ENCODE data around the gene ISG15.
A peak's percentile ranks its signal among the peaks of the same experiment; 100 is the strongest.
"Not testable (repeated sequence)": the region's sequence is repeated elsewhere in the genome, so short reads cannot be mapped to it uniquely, and the experiment has no call there.

ISG15 gene

GRCh38 chr1:1030867-1031658 is 17.8 kb downstream of the ISG15 start:
- DNase-seq (ENCODE audit: low spot score): not testable (repeated sequence)

DNA sequence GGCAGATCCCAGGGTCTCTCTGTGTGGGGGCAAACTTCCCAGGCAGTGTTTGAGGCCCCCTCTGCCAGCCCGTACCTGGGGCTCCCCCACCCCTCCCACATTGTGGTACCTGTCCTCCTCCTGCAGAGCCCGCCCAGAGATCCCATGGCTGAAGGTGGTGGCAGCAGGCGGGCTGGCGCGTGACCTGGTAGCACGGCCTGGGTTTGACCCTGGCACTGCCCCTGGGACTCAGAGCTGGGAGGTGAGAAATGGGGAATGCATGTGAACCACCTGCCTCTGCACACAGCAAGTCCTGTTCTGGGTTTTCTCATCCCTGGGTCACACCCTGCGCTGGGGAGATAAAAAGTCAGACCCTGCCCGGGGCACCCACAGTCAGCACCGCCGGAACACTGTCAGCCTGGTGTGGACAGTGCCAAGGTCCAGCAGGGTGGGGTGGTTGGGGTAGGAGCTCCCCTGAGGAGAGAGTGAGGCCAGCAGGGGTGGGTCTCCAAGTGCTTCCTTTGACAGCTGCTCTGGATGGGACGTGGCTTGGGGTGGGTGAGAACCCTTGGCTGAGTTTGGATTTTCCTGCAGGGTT is 18.4 kb downstream of the ISG15 start:
- DNase-seq (ENCODE audit: low spot score): no peak

- no peak for DNase-seq (ENCODE audit: low spot score)
Observed at GRCh38 chr1:1032424-1032823, 19.1 kb downstream of the ISG15 start.

DNA sequence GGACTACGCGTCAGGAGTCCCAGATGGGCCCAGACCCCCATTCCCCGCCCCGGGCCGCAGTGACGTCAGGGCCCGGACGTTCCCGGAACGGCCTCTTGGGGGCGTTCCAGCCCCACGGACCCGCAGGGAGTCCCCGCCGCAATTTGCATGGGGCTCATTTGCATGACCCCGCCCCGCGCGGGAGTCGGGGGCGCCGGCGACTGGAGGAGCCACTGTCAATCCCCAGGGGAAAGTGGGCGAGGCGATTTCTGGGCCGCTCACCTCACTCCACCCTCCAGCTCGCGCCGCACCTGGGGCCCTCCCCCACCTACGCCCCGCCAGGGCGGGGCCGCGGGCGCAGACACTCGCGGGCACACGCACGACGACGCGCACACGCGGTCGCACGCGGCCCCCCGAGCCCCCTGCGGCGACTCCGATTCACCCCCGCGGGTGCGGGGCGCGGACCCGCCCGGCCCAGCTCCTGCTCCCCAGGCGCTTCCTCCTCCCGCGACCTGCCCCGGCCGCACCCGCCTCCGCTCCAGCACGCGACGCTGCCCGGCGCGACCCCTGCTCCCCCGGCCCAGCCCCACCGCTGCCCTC is 19.8 kb downstream of the ISG15 start:
- DNase-seq (ENCODE audit: low spot score): peak; percentile 29

- no peak for DNase-seq (ENCODE audit: low spot score)
Observed at GRCh38 chr1:1033731-1034438, 20.6 kb downstream of the ISG15 start.

- no peak for DNase-seq (ENCODE audit: low spot score)
Observed at GRCh38 chr1:1034439-1034781, 21.1 kb downstream of the ISG15 start.

DNA sequence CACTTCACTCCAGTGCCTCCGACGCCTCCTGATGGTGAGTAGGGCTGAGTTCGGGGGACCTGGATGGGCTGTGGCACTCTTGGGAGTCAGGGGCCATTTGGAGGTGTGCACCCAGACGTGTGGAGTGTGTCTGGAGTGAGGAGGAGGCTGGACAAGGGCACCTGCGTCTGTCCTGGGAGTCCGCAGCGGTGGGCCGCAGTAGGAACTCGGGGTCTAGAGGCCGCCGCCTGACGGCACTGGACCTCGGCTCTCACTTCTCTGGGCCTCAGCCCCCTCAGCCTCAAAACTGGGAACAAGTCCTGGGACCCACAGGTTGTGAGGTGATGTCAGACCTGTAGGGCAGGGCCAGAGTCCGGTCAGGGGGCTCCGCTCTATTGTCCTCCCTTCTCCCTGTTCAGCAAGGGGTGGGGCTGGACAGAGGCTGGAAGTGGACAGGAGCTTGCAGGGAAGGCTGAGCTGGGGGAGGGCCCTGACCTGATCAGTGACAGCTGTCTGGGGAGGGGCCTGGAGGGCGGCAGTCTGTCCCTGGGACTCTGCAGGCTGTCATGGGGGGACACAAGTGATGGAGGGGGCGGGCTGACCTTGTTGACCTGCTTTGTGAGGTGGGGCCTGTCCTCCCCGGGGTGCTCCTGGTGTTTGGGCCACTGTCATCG is 22.1 kb downstream of the ISG15 start:
- no peak for DNase-seq (ENCODE audit: low spot score)

DNA sequence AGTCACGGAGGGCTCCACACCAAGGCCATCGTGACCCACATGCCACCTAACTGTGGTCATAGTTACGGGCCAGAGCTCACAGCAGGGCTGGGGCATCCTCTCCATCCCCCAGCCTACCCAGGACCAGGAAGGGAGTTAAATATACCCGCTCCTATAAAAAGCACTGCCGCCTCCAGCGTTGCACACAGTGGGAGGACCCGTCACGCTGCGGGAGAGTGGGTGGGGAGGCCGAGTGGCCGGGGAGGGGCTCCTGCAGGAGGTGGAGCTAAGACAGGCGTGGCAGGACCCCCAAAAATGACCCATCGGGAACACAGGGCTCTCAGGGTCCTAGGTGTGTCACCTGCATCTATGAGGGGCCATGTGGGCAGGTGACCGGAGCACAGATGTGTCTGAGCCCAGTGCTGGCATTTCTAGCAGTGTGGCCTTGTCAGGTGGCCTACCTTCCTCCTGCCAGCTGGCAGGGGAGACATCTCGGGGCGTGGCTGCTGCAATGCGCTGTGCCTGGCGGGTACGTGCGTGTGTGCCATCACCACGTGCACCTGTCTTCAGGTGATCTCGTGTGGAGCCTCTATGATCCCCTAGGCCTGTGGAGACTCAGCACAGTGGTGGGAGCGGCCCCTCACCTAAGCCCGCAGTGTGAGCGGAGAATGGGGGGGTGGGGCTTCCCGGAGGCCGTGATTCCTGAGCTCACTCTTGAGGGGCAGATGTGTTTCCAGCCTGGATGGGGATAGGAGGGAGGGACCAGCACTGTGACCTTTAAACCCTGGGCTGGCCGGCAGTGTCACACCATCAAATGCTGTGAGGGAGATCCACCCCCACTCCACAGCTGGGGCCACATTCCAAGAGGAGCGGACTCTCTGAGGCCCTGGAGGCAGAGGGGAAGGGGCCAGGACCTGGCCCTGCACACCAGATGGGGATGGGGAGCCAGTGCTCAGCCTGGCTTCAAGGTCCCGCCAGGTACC is 24.4 kb downstream of the ISG15 start:
- DNase-seq (ENCODE audit: low spot score): no peak

DNA sequence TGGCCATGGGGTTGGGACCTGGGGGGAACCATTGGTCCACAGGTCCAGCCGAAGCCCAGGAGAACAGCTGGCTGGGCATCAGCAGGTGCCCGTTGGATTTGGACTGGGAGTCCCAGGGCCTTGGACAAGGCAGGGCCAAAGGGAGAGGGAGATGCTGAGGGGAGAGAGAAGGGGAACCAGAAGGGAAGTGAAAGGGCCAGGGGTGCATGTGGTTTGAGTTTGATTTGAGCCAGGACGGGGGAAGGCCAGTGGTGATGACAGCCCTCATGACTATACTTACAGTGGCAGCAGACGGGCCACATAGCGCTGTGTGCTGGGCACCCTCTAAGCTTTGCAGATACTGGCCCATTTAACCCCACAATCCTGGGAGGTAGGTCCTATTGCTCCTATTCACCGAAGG is 25.4 kb downstream of the ISG15 start:
- no peak for DNase-seq (ENCODE audit: low spot score)

GRCh38 chr1:1039145-1039910 is 26.0 kb downstream of the ISG15 start:
- DNase-seq (ENCODE audit: low spot score): no peak

DNA sequence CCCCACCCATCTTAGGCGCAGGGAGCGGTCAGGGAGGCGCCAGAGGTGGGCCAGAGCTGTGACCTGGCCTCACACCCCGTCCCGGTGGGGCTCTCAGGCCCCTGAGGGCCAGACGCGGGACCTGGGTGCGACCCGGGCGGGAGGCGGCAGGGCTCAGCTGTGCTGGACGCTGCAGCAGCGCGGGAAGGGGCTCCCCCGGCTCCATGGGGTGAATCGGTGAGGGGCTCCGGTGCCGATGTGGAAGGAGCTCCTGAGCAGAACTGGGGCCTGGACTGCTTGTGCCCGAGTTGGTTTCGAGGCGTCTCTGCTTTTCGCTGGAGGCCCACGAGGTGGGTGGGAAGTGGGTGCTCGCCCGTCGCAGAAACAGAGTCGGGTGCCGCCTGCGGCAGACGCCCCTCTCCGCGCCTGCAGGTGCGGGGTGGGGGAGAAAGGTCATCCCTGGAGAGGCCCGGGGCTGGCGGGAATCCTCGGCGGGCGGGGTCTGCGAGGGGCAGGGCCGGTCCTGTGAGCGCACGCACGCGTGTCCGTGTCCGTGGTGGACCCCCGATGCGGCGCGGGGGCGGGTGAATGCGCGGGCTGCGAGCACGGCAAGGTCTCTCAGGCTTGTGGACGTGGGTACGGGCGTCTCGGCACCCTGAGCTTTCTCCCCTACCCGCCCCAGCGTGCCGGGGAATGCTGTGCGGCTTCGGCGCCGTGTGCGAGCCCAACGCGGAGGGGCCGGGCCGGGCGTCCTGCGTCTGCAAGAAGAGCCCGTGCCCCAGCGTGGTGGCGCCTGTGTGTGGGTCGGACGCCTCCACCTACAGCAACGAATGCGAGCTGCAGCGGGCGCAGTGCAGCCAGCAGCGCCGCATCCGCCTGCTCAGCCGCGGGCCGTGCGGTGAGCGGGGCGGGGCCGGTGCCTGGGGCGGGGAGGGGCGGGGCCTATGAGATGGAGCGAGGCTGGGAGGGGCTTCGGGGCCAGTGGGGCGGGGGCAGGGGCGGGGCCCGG is 27.0 kb downstream of the ISG15 start:
- peak; percentile 39 for DNase-seq (ENCODE audit: low spot score)

DNA sequence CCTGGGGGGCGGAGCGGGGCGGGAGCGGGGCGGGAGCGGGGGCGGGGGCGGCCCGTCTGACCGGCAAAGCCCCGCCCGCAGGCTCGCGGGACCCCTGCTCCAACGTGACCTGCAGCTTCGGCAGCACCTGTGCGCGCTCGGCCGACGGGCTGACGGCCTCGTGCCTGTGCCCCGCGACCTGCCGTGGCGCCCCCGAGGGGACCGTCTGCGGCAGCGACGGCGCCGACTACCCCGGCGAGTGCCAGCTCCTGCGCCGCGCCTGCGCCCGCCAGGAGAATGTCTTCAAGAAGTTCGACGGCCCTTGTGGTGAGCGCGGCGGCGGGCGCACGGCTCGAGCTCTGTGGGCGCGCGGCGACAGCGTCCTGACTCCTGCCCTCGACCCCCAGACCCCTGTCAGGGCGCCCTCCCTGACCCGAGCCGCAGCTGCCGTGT is 27.8 kb downstream of the ISG15 start:
- DNase-seq (ENCODE audit: low spot score): no peak

GRCh38 chr1:1041873-1042272 is 28.6 kb downstream of the ISG15 start:
- DNase-seq (ENCODE audit: low spot score): no peak

GRCh38 chr1:1042835-1043234 is 29.5 kb downstream of the ISG15 start:
- DNase-seq (ENCODE audit: low spot score): no peak

DNA sequence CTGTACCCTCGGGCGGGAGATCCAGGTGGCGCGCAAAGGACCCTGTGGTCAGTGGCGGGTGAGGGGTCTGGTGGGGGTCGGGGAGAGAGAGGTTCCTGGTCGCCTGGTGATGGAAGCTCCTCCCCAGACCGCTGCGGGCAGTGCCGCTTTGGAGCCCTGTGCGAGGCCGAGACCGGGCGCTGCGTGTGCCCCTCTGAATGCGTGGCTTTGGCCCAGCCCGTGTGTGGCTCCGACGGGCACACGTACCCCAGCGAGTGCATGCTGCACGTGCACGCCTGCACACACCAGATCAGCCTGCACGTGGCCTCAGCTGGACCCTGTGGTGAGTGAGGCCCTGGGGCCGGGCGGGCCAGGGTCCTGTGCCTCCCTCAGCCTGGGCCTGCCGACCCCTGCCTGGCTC is 30.1 kb downstream of the ISG15 start:
- no peak for DNase-seq (ENCODE audit: low spot score)

- no peak for DNase-seq (ENCODE audit: low spot score)
Observed at GRCh38 chr1:1043921-1044320, 30.6 kb downstream of the ISG15 start.

DNA sequence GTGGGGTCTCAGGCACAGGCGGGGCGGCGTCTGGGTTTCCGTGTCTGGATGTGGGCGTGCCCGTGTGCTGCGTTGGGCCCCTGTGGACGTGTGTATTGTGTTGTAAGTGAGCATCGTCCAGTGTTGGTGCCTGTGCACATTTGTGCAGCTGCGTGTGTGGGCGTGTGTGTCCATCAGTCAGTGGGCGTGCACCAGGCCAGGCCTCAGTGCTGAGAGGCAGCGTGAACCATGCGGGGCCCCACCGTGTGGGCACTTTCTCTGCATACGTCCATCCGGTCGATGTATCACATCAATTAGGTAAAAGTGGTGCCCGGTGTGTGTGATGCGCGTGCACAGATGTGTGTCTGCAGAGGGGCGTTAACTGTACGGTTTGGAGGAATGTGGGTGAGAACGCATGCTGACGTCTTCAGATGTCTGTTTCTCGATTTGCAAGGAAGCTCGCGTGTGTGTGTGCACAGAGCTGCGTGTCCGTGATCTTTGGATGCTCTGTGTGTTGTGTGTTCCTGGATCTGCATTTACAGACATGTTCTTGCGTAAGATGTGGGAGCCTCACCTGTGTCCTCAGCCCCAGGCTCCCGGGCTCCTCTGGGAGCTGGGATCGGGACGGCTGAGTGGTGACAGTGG is 31.3 kb downstream of the ISG15 start:
- DNase-seq (ENCODE audit: low spot score): no peak

DNA sequence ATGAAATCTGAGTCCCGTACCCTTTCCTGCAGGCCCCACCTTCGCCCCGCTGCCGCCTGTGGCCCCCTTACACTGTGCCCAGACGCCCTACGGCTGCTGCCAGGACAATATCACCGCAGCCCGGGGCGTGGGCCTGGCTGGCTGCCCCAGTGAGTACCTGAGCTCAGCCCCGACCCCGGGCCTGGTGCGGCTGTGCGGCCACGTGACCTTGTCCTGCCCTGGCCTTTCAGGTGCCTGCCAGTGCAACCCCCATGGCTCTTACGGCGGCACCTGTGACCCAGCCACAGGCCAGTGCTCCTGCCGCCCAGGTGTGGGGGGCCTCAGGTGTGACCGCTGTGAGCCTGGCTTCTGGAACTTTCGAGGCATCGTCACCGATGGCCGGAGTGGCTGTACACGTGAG is 31.8 kb downstream of the ISG15 start:
- DNase-seq (ENCODE audit: low spot score): no peak

- DNase-seq (ENCODE audit: low spot score): no peak
Observed at GRCh38 chr1:1046243-1046642, 32.9 kb downstream of the ISG15 start.

Data from cerebellar cortex (tissue), 1 donor.